Stimulated activated CD4-positive, alpha-beta T cell treated with anti-CD3 and anti-CD28 coated beads, Interleukin-1b, Interleukin-23, amount 100 ng/mL, for 24 hours (primary cell): Measurements from ENCODE around the gene TNFRSF19.

ENCODE experiments used
- DNase-seq, 4 experiments: peaks; one replicate each; pipeline ENCODE4 v3.0.0-alpha.2; 2020; ENCODE audit warnings: low read depth in 4 of 4, low spot score in 1 of 4

TNFRSF19 gene

DNA sequence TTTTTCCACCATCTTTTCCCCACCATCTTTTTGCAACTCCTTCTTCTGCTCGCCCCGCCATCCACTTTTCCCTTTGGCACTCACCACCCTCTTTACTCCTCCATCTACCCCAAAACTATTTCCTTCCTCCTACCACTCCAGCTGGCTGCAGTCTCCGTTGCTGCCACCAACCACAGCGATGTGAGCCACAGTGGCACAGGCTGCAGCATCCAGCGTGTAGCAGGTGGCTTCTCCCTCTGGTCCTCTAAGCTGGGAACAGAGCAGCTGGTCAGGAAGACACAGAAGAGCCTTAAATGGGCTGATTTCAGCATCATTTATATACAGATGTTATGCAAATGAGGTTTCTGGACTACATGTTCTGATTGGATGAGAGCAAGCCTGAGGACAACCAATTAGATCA, 144.5 kb downstream of the TNFRSF19 start:
- DNase-seq, result no peak

GRCh38 chr13:23715092-23715761, 145.0 kb downstream of the TNFRSF19 start:
- no peak for DNase-seq

- no peak for DNase-seq
Observed at GRCh38 chr13:23715762-23716235, 145.6 kb downstream of the TNFRSF19 start.

GRCh38 chr13:23716401-23716800, 146.2 kb downstream of the TNFRSF19 start:
- DNase-seq, result no peak

GRCh38 chr13:23718996-23719395, 148.8 kb downstream of the TNFRSF19 start:
- DNase-seq, result no peak

GRCh38 chr13:23722726-23723453, 152.7 kb downstream of the TNFRSF19 start:
- no peak for DNase-seq

GRCh38 chr13:23723471-23723870, 153.3 kb downstream of the TNFRSF19 start:
- DNase-seq, result no peak

- no peak for DNase-seq
Observed at GRCh38 chr13:23724196-23724970, 154.2 kb downstream of the TNFRSF19 start.
